HuH-7.5 (cell line): ENCODE data around the gene DUSP22.

ENCODE experiments used
- DNase-seq: peaks from one replicate; pipeline ENCODE4 v3.0.0; 2011; ENCODE audit warnings: low spot score

The DUSP22 gene

DNA sequence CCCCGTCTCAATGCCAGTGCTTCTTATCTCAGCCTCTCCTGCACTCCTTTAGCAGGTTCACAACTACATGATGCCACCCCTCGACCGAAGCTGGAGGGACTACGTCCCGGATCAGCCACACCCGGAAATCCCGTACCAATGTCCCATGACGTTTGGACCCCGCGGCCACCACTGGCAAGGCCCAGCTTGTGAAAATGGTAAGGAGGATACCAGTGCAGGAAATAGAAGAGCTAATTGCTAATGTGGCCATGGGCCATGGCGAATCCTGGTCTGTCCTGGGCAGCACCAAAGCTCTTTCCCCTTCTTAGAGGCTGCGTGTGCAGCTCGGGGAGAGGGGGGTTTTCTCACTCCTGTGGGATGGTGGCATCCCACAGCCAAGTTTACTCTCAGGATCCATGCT, 104.8 kb downstream of the DUSP22 start:
- DNase-seq = no peak

DNA sequence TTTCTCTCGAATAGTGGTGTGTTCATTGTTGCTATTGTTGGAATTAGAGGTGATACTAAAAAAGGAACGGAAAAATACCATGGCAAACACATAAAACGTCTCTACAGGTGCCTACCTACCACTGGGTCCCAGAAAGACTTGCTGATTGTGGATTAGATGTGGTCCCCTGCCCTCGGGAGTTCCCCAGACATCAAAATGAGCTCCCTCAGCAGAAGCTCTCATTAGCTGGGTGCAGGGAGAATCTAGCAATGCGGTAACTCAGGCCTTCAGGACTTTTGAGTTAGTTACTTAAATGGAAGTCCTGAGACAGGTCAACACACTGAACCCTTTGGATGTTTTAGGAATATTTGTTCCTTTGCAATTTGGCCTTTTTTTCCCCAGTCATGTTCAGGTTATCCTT, 105.3 kb downstream of the DUSP22 start:
- no peak for DNase-seq

DNA sequence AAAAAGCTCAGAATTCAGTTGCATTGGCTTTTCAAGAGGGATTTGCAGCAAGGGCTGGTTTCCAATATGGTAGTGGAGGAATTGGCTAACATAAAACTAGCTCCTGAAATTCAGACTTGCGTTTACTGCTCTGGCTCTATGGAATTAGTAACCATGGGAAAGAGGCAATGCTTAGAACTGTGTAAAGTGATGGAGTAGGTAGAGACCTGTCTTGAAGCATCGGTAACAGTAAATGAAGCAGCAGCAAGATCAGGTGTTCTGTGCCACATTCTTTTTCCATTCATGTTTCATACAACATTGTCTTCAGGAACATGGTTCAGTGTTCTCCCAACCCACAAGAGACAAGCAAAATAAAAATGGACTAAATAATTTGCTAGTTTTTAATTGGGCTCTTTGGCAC, 105.8 kb downstream of the DUSP22 start:
- no peak for DNase-seq

DNA sequence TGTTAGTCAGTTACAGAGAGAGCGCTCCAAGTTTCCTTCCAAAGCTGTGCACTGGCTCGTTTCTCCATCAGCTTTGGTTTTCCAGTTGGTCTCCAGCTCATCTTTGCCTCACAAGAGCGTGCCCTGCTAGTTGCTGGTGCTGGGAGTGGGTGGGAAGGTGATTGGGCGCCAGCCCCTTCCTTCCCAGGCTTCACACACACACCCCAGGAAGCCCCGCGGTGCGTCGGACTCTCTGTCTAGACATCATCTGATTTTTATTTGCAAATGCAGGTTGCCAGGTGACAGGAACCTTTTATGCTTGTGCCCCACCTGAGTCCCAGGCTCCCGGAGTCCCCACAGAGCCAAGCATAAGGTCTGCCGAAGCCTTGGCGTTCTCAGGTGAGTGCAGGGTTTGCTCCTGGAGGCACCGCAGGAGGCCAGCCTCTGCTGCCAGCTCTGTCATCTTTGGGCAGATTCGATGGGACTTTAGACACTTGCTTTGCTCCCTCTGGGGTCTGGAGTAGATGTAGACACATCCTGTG, 106.3 kb downstream of the DUSP22 start:
- DNase-seq = no peak

DNA sequence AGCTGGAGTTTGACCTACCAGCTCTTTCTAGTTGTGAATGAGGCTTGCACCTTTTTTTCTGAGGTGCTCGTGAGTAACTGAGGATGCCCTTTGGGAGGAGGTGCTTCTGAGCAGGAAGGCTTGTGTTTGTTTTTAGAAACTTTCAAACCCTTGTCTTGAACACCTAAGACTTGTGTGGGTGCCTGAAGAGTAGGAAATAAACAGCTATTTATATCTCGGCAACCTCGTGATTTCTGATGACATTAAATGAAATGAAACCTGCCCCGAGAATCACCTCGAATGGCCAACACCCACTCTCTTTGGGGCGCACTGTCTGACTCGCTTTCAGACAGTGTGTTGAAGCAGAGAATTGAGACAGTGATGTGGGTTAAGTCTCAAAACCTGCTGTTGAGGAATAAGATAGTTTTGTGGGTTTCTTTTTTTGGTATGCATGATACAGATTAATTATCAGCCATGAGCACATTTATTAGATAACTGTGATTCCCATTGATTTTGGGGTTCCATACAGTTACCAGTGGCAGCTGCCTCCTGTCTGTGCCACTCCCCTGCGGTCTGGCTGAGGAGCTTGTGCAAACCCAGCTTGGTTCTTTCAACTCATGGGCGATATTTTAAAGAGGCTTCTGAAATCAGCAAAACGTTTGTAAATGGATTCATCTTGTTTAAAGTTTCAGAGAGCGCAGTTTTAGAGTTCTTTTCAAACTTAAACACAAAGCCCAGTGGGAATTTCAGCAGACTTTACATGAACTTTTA, 107.7 kb downstream of the DUSP22 start:
- no peak for DNase-seq

DNA sequence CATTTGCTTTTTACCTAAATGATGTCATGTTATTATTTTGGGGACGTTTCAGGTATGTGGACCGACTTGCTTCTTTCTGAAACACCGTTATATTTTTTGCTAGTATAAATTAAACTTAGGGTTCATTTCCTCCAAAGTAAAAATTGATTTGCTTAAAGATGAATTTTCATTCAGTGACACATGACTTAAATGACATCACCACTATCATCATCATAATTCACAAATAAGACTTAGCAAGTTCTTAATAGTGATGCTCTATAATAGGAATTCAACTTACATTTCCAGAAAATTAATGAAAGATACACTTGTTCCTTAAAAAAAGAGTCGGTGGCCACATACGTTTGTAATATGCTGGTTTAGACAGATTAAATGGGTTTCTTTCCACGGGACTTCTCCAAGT, 108.5 kb downstream of the DUSP22 start:
- DNase-seq = no peak
